Thyroid gland (tissue), 4 donors: Measurements from ENCODE around the gene TBX2. TPM values are rescaled to one million over a fixed set of nuclear protein-coding genes. Genes with fewer than 3 reads are reported as not detected.

Experiments
- DNase-seq, 2 donors: peaks; one replicate each; pipeline ENCODE4 v3.0.0-alpha.2; 2019
- H3K27ac ChIP-seq, 3 donors: fragments of 200-600 bp; sonication (generic); 1 replicate in 2 of 3; 2 replicates in 1 of 3; pipeline ENCODE4 v1.5.1; 2016 to 2019; ENCODE audit warnings: mild to moderate bottlenecking in 1 of 3, moderate library complexity in 1 of 3
- H3K27me3 ChIP-seq: fragments of 200-600 bp; sonication (generic); one replicate; pipeline ENCODE4 v1.5.1; 2019
- H3K36me3 ChIP-seq, 2 donors: fragments of 200-600 bp; sonication (generic); one replicate each; pipeline ENCODE4 v1.5.1; 2016 to 2019
- H3K4me1 ChIP-seq, 2 donors: fragments of 200-600 bp; sonication (generic); one replicate each; pipeline ENCODE4 v1.5.1; 2017 to 2019
- H3K4me3 ChIP-seq, 3 donors: fragments of 200-600 bp; sonication (generic); replicated peaks in 1 of 3; 1 replicate in 2 of 3; 2 replicates in 1 of 3; pipeline ENCODE4 v1.5.1; 2016; ENCODE audit warnings: mild to moderate bottlenecking in 1 of 3
- H3K9me3 ChIP-seq: fragments of 200-600 bp; sonication (generic); one replicate; pipeline ENCODE4 v1.5.1; 2017
- POLR2A ChIP-seq, 2 donors: fragments of 450-650 bp; IDR thresholded peaks; one replicate each; pipeline ENCODE4 v1.6.1; 2017; ENCODE audit warnings: antibody characterized with exemption in 2 of 2, mild to moderate bottlenecking in 2 of 2, moderate library complexity in 1 of 2
- WGBS, 2 donors: methylation state at CpG; one replicate each; pipeline ENCODE4 v1.1.5; 2017; 5-methylcytosine and 5-hydroxymethylcytosine counted together
- intact Hi-C: fragments of 100-400 bp; cut with DNase I; formaldehyde crosslinking; loops from one replicate; pipeline ENCODE4 v1.15.1; 2023
- total RNA-seq, 4 donors: library from RNA; depleted of rRNA; stranded (reverse); fragments of >200 nt; gene quantifications; one replicate each; pipeline ENCODE4 v1.2.3, GENCODE V29; 2016
- TF ChIP-seq, protein P1 (sequence below), 6 experiments: fragments of 200-600 bp in 3 of 6; fragments of 450-650 bp in 3 of 6; sonication (generic) in 3 of 6; IDR thresholded peaks; one replicate each; pipeline ENCODE4 v1.5.1; 2016 to 2019; ENCODE audit warnings: antibody characterized with exemption in 6 of 6, mild to moderate bottlenecking in 2 of 6, inconsistent platforms in 1 of 6, moderate library complexity in 1 of 6

TBX2 gene
- total RNA-seq, 4 donors from 2014 or later: 5.3 to 20.2 (median 11.0) TPM

DNA sequence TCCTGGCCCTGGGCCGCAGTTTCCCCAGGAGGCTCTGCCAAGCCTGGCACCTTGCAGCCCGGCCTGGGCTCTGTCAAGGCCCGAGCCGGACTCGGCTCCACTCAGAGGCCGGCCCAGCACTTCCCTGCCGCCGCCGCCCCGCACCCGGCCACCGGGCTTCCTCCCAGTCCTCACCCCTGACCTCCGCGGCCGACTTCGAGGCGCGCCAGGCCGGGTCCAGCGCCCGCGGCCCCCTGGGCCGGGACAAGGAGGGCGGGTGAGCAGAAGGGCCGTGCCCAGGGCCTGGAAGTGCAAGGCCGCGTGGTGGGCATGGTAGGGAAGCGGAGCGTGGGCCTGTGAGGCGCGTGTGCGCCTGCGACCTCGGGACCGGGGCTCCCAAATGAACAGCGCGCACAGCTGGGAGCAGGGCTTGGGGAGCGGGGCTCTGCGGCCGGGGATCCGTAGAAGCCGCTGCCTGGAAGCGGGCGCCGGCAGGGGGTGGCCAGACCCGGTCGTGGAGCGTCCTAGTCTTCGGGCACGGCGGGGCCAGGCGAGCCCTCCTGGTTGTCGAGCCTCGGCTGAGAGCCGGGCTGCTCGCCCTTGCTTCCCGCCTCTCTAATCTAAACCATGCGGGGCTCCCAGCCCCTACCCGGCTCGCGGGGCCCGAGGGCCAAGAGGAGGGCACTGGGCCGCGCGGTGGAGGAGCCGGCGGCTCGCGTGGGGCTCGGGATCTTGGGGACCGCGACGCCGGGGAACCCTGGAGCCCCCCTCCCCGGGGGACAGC, 52.1 kb downstream of the TBX2 start:
- Histone ChIP-seq H3K4me1 (peaks cover 16 to 24% of the 10 kb centered on the region in 2 donors), H3K36me3 (no peaks in the 10 kb centered on the region), H3K4me3 (peak overlapping the region in 1 of 3 donors; percentile 17), H3K9me3 (no peaks in the 10 kb centered on the region), H3K27me3 (peaks cover 50% of the 10 kb centered on the region), H3K27ac (no peak overlapping the region)
- intact Hi-C loops: no loop called here
- TF ChIP-seq, protein P1, sequence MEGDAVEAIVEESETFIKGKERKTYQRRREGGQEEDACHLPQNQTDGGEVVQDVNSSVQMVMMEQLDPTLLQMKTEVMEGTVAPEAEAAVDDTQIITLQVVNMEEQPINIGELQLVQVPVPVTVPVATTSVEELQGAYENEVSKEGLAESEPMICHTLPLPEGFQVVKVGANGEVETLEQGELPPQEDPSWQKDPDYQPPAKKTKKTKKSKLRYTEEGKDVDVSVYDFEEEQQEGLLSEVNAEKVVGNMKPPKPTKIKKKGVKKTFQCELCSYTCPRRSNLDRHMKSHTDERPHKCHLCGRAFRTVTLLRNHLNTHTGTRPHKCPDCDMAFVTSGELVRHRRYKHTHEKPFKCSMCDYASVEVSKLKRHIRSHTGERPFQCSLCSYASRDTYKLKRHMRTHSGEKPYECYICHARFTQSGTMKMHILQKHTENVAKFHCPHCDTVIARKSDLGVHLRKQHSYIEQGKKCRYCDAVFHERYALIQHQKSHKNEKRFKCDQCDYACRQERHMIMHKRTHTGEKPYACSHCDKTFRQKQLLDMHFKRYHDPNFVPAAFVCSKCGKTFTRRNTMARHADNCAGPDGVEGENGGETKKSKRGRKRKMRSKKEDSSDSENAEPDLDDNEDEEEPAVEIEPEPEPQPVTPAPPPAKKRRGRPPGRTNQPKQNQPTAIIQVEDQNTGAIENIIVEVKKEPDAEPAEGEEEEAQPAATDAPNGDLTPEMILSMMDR (IDR thresholded peaks at IDR 0.05): no peak
- TF ChIP-seq POLR2A (IDR thresholded peaks at IDR 0.05): no peak
- 0 to 9% methylated on average over 3 to 7 of the region's 75 CpGs for WGBS, 2 donors
- DNase-seq: no peak

DNA sequence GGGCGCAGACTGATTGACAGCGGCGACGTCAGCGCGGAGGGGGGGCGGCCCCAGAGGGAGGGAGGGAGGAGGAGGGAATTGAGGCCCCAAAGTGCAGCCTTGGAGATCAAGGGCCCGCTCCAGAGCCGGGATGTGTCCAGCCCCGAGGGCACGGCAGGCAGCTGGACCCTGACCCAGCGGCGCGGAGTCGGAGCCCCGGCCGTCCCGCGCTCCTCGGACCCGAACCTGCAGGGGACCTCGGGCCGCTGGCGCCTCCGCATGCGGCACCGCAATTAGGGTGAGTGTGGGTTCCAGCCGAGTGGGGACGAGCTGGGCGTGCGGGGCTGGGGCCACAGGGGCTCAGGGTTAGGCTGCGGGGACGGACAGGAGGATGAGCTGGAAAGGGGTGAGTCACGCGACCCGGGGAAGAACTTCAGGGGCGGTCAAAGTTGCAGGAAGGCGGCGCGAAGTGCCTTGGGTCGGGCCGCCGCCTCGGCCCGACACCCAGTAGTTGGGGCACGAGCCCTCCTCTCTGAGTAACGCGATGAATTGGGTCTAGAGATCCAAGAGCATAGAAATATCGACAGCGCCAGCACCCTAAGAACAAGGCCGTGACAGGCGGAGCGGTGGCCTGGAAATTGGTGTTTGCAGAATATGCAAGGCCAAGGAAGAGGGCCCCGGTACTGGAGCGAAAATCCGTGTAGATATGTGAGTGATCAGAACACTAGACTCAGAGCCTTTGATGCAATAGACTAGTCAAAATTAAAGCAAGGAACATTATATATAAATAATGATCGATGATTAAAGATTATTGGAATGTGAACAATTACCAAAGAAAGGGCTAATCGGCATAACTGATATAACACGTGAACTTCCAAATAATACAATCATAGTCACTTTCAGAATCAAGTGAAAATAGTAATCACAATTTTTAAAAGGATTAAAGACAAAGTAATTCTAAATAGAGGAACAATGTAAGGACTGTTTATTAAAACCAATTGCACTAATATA, 53.0 kb downstream of the TBX2 start, which contains the start of gene TBX4:
Gene TBX4, plus strand, starts transcription at position 122 of the 990 bp plus-strand sequence. CDS start 4,069 bp downstream, outside the sequence.
- TF ChIP-seq, protein P1 (IDR thresholded peaks at IDR 0.05): no peak
- no peak for TF ChIP-seq POLR2A (IDR thresholded peaks at IDR 0.05)
- peaks cover 59% of the 10 kb centered on the region for H3K27me3 ChIP-seq
- intact Hi-C loops: no loop called here
- DNase-seq: no peak
- 19 to 23% methylated on average over 26 to 51 of the region's 59 CpGs for WGBS, 2 donors
- peaks cover 16 to 32% of the 10 kb centered on the region in 2 donors for H3K4me1 ChIP-seq
- H3K4me3 ChIP-seq: peak within 1 kb of the TSS in 1 of 3 donors; percentile 17
- H3K36me3 ChIP-seq: no peaks in the 10 kb centered on the region
- H3K9me3 ChIP-seq: no peaks in the 10 kb centered on the region
- H3K27ac ChIP-seq: no peak within 1 kb of the TSS

DNA sequence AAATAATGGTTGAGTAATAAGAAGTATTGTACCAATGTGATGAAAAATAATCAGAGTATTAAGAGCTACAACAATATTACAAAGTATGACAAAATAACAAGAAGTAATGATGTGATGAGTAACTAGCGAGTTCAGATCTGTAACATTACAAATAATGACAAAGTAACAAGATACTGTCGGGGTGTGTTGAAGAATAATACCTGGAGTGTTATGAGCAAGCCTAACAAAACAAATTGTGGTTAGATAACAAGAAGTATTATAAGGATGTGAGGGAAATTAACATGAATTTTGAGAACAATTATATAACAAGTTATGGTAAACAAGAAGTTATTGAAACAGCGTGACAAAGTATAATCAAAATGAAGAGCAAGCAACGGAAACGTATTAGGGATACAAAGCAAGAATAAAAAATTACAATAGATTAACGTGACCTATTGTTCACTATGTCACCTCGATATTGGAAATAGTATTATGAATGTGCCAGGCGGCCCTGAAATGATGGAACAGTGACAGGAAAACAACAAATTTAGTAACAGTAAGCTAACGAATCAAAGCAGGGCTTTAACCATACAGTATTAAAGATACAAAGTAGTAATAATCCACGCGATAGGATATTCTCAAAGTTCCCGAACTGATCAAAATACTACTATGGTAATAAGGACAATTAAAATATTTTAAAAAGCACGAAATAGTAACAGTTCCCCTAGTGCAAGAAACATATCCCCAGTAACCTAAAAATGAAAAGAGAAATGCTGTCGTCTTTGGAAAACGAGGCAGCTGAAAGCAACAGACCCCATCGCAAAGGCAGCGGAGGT, 54.1 kb downstream of the TBX2 start:
- no peak overlapping the region for H3K4me3 ChIP-seq
- H3K36me3 ChIP-seq: no peaks in the 10 kb centered on the region
- H3K27me3 ChIP-seq: peaks cover 62% of the 10 kb centered on the region
- 22 to 25% methylated on average over 17 of the region's 17 CpGs for whole genome bisulfite sequencing, 2 donors
- TF ChIP-seq POLR2A (IDR thresholded peaks at IDR 0.05): no peak
- TF ChIP-seq, protein P1 (IDR thresholded peaks at IDR 0.05): no peak
- no peaks in the 10 kb centered on the region for H3K9me3 ChIP-seq
- no peak overlapping the region for H3K27ac ChIP-seq
- intact Hi-C loops: no loop called here
- no peak for DNase-seq
- H3K4me1 ChIP-seq: peaks cover 16 to 36% of the 10 kb centered on the region in 2 donors

DNA sequence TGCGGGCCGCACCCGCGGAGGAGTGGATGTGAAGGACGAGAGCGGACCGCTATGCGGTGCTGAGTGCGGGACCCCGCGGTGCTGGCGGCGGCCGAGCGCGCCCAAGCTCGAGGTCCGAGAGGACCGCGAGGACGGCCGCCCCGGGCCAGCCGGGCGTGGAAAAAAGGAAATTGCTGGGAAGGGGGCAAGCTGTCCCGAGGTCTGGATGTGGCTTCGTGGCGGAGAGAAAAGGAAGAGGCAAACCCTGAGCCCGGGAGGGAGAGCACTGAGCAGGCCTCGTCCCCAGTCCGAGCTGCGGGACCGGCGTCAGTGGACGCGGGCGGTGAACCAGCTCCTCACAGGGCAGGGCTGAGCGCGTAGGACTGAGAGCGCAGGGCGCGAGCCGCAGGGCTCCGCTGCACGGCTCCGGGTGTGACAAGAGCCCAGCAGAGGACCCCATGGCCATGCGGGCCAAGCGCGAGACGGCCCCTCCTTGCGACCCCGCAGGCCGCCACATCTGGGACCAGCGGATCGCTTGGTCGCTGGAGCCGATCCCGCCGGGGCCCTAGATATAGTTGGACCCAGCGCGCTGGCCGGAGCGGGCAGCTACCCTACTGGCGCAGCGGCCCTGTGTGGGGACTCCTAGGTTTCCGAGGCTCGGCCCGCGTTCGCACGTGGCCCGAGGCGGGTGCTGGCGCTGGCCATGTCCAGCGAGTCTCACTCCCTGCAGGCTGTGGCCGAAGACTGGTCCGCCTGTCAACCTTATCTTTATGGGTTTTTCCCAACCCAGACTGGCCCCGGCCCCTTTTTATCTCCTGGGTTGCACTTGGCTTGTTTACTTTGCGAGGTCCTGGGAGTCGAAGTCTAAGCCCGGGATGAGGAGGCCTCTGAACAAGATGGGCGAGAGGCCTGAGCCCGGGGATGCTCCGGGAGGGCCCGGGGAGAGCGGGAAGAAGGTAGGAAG, 55.0 kb downstream of the TBX2 start:
- DNase-seq: no peak
- peaks cover 16 to 36% of the 10 kb centered on the region in 2 donors for H3K4me1 ChIP-seq
- intact Hi-C loops: no loop called here
- TF ChIP-seq, protein P1 (IDR thresholded peaks at IDR 0.05): no peak
- no peak for TF ChIP-seq POLR2A (IDR thresholded peaks at IDR 0.05)
- 6 to 14% methylated on average over 40 to 79 of the region's 86 CpGs for WGBS, 2 donors
- peaks cover 62% of the 10 kb centered on the region for H3K27me3 ChIP-seq
- H3K4me3 ChIP-seq: no peak overlapping the region
- no peak overlapping the region for H3K27ac ChIP-seq
- no peaks in the 10 kb centered on the region for H3K9me3 ChIP-seq
- no peaks in the 10 kb centered on the region for H3K36me3 ChIP-seq
